Measurements from ENCODE around the gene SNX32.
A peak's percentile ranks its signal among the peaks of the same experiment; 100 is the strongest.

The SNX32 gene

GRCh38 chr11:65791719-65792213 is 42.0 kb upstream of the SNX32 start:
- no peak for TF ChIP-seq EZH2phosphoT487 (IDR thresholded peaks at IDR 0.05; ENCODE audit: low read depth)
- TF ChIP-seq CTCF (IDR thresholded peaks at IDR 0.05; ENCODE audit: low read depth, low read length) = peak; percentile 17; the same call in 1 of the 2 replicates
- H3K27ac ChIP-seq (ENCODE audit: low read length) = peak overlapping the region; percentile 38
- no peaks in the 10 kb centered on the region for H3K9me3 ChIP-seq (ENCODE audit: insufficient read depth, low read length)
- peaks cover 6% of the 10 kb centered on the region; the same call in 1 of the 2 replicates for H3K27me3 ChIP-seq (ENCODE audit: low read depth, low read length)
- H3K4me2 ChIP-seq (ENCODE audit: low read length) = peak overlapping the region; percentile 54
- peak overlapping the region; percentile 24; the same call in 1 of the 2 replicates for H3K4me3 ChIP-seq (ENCODE audit: low read length)
- H3K4me1 ChIP-seq (ENCODE audit: low read length) = peaks cover 12% of the 10 kb centered on the region
- H3K79me2 ChIP-seq (ENCODE audit: low read length) = no peaks in the 10 kb centered on the region
- H3K36me3 ChIP-seq (replicated peaks; ENCODE audit: low read depth, low read length) = no peaks in the 10 kb centered on the region
- no peaks in the 10 kb centered on the region for H4K20me1 ChIP-seq (ENCODE audit: insufficient read depth, low read length)
- peak overlapping the region; percentile 88; the same call in 1 of the 2 replicates for H2AFZ ChIP-seq (ENCODE audit: low read depth, low read length)
- peak overlapping the region; percentile 29; the same call in 1 of the 2 replicates for H3K9ac ChIP-seq (ENCODE audit: low read length)

GRCh38 chr11:65792456-65792855 is 41.3 kb upstream of the SNX32 start:
- TF ChIP-seq CTCF (IDR thresholded peaks at IDR 0.05; ENCODE audit: low read depth, low read length) (no peak), EZH2phosphoT487 (IDR thresholded peaks at IDR 0.05; ENCODE audit: low read depth) (no peak)
- Histone ChIP-seq H3K9me3 (ENCODE audit: insufficient read depth, low read length) (no peaks in the 10 kb centered on the region), H4K20me1 (ENCODE audit: insufficient read depth, low read length) (no peaks in the 10 kb centered on the region), H2AFZ (ENCODE audit: low read depth, low read length) (no peak overlapping the region), H3K9ac (ENCODE audit: low read length) (no peak overlapping the region), H3K4me2 (ENCODE audit: low read length) (no peak overlapping the region), H3K27ac (ENCODE audit: low read length) (no peak overlapping the region), H3K27me3 (ENCODE audit: low read depth, low read length) (peaks cover 9% of the 10 kb centered on the region; the same call in 1 of the 2 replicates), H3K79me2 (ENCODE audit: low read length) (no peaks in the 10 kb centered on the region), H3K36me3 (replicated peaks; ENCODE audit: low read depth, low read length) (no peaks in the 10 kb centered on the region), H3K4me1 (ENCODE audit: low read length) (peaks cover 12% of the 10 kb centered on the region), H3K4me3 (ENCODE audit: low read length) (no peak overlapping the region)

GRCh38 chr11:65793144-65793581 is 40.6 kb upstream of the SNX32 start:
- H3K9me3 ChIP-seq (ENCODE audit: insufficient read depth, low read length) = no peaks in the 10 kb centered on the region
- no peak overlapping the region for H3K27ac ChIP-seq (ENCODE audit: low read length)
- H3K9ac ChIP-seq (ENCODE audit: low read length) = no peak overlapping the region
- peaks cover 12% of the 10 kb centered on the region for H3K4me1 ChIP-seq (ENCODE audit: low read length)
- no peaks in the 10 kb centered on the region for H3K36me3 ChIP-seq (replicated peaks; ENCODE audit: low read depth, low read length)
- no peak overlapping the region for H3K4me3 ChIP-seq (ENCODE audit: low read length)
- TF ChIP-seq CTCF (IDR thresholded peaks at IDR 0.05; ENCODE audit: low read depth, low read length) (no peak), EZH2phosphoT487 (IDR thresholded peaks at IDR 0.05; ENCODE audit: low read depth) (no peak)
- H3K27me3 ChIP-seq (ENCODE audit: low read depth, low read length) = peaks cover 13% of the 10 kb centered on the region
- no peak overlapping the region for H3K4me2 ChIP-seq (ENCODE audit: low read length)
- H4K20me1 ChIP-seq (ENCODE audit: insufficient read depth, low read length) = no peaks in the 10 kb centered on the region
- H3K79me2 ChIP-seq (ENCODE audit: low read length) = no peaks in the 10 kb centered on the region
- H2AFZ ChIP-seq (ENCODE audit: low read depth, low read length) = no peak overlapping the region

GRCh38 chr11:65793625-65794400 is 40.0 kb upstream of the SNX32 start:
- H3K4me2 ChIP-seq (ENCODE audit: low read length) = no peak overlapping the region
- no peaks in the 10 kb centered on the region for H3K9me3 ChIP-seq (ENCODE audit: insufficient read depth, low read length)
- no peak overlapping the region for H3K27ac ChIP-seq (ENCODE audit: low read length)
- no peak overlapping the region for H3K9ac ChIP-seq (ENCODE audit: low read length)
- TF ChIP-seq EZH2phosphoT487 (IDR thresholded peaks at IDR 0.05; ENCODE audit: low read depth) = no peak
- TF ChIP-seq CTCF (IDR thresholded peaks at IDR 0.05; ENCODE audit: low read depth, low read length) = no peak
- H3K36me3 ChIP-seq (replicated peaks; ENCODE audit: low read depth, low read length) = no peaks in the 10 kb centered on the region
- peaks cover 17% of the 10 kb centered on the region for H3K27me3 ChIP-seq (ENCODE audit: low read depth, low read length)
- H3K79me2 ChIP-seq (ENCODE audit: low read length) = no peaks in the 10 kb centered on the region
- no peak overlapping the region for H2AFZ ChIP-seq (ENCODE audit: low read depth, low read length)
- H3K4me1 ChIP-seq (ENCODE audit: low read length) = peaks cover 12% of the 10 kb centered on the region
- no peaks in the 10 kb centered on the region for H4K20me1 ChIP-seq (ENCODE audit: insufficient read depth, low read length)
- H3K4me3 ChIP-seq (ENCODE audit: low read length) = no peak overlapping the region

Data from OCI-LY3 (cell line).